PC-9 (cell line): ENCODE measurements around the gene ZDHHC11. TPM values are rescaled to one million over a fixed set of nuclear protein-coding genes. Genes with fewer than 3 reads are reported as not detected.
A peak's percentile ranks its signal among the peaks of the same experiment; 100 is the strongest.

Experiments used
- BruUV-seq: library from RNA; stranded (reverse); fragments of 400-500 nt; replicated peaks from 2 replicates; lab custom pipeline; 2021; lab: Mats Ljungman, UMichigan
- CTCF ChIA-PET: fragments of 300-600 bp; sonication (Branson Sonifier 250); formaldehyde crosslinking; loops from one replicate; lab custom pipeline; 2022; ENCODE audit warnings: antibody characterized with exemption; lab: Charles Lee
- POLR2A ChIA-PET: fragments of 300-600 bp; sonication (Branson Sonifier 250); formaldehyde crosslinking; loops from one replicate; lab custom pipeline; 2022; ENCODE audit warnings: antibody characterized with exemption; ENCODE audit not compliant: unreplicated experiment; lab: Charles Lee
- DNase-seq, 2 experiments: peaks; one replicate each; pipeline versions ENCODE4 v3.0.0 to v3.0.0-alpha.2; 2015 to 2022; ENCODE audit warnings: mixed read lengths in 1 of 2
- H2AFZ ChIP-seq: fragments of 200-600 bp; sonication (generic); 2 replicates; pipeline ENCODE4 v1.8.1; 2017; ENCODE audit warnings: antibody characterized with exemption
- H3F3A ChIP-seq: fragments of 200-600 bp; sonication (generic); 2 replicates; pipeline ENCODE4 v1.8.1; 2017; ENCODE audit warnings: antibody characterized with exemption, mild to moderate bottlenecking, low read depth; ENCODE audit not compliant: insufficient read depth
- H3K27ac ChIP-seq: fragments of 200-600 bp; sonication (generic); 2 replicates; pipeline ENCODE4 v1.6.1; 2016; ENCODE audit warnings: mixed run types
- H3K27me3 ChIP-seq: fragments of 200-600 bp; sonication (generic); 2 replicates; pipeline ENCODE4 v1.6.1; 2016; ENCODE audit warnings: low read depth, mixed run types; ENCODE audit not compliant: insufficient read depth
- H3K36me3 ChIP-seq: fragments of 200-600 bp; sonication (generic); 2 replicates; pipeline ENCODE4 v1.6.1; 2016; ENCODE audit warnings: low read depth, mixed run types
- H3K4me1 ChIP-seq: fragments of 200-600 bp; sonication (generic); replicated peaks from 2 replicates; pipeline ENCODE4 v1.6.1; 2016; ENCODE audit warnings: mixed run types; ENCODE audit not compliant: insufficient read depth
- H3K4me2 ChIP-seq: fragments of 200-600 bp; sonication (generic); 2 replicates; pipeline ENCODE4 v1.6.1; 2017; ENCODE audit warnings: mixed run types
- H3K4me3 ChIP-seq: fragments of 200-600 bp; sonication (generic); 2 replicates; pipeline ENCODE4 v1.6.1; 2016; ENCODE audit warnings: mixed run types
- H3K79me2 ChIP-seq: fragments of 200-600 bp; sonication (generic); 2 replicates; pipeline ENCODE4 v1.6.1; 2017; ENCODE audit warnings: low read depth, mixed run types
- H3K9me2 ChIP-seq: fragments of 200-600 bp; sonication (generic); 2 replicates; pipeline ENCODE4 v1.8.1; 2017; ENCODE audit warnings: mild to moderate bottlenecking; ENCODE audit not compliant: insufficient read depth
- H3K9me3 ChIP-seq: fragments of 200-600 bp; sonication (generic); 2 replicates; pipeline ENCODE4 v1.8.1; 2016; ENCODE audit warnings: low read depth; ENCODE audit not compliant: insufficient read depth
- H4K20me1 ChIP-seq: fragments of 200-600 bp; sonication (generic); 2 replicates; pipeline ENCODE4 v1.8.1; 2017; ENCODE audit not compliant: insufficient read depth
- CTCF ChIP-seq: fragments of 200-600 bp; sonication (generic); conservative IDR thresholded peaks from 2 replicates; pipeline ENCODE4 v1.6.1; 2017; ENCODE audit warnings: mixed run types, antibody characterized with exemption, mild to moderate bottlenecking, moderate library complexity
- EZH2 ChIP-seq: fragments of 200-600 bp; sonication (generic); IDR thresholded peaks from 2 replicates; pipeline ENCODE4 v1.8.0; 2017; ENCODE audit warnings: antibody characterized with exemption, low read depth
- intact Hi-C: fragments of 100-400 bp; cut with micrococcal nuclease; formaldehyde crosslinking; loops from one replicate; pipeline ENCODE4 v1.10.0; 2022; ENCODE audit not compliant: unreplicated experiment
- total RNA-seq: library from RNA; stranded (reverse); gene quantifications from 2 replicates; pipeline ENCODE4 v1.2.3, GENCODE V29; 2021

The ZDHHC11 gene
- total RNA-seq, 1 experiment from 2014 or later: 13.1 TPM

- no TSS peak for BruUV-seq
- POLR2A ChIA-PET: interaction anchor here (0.5 to 0.8 kb wide), 3 partner anchors 259 to 908 kb away, joined by 3 to 4 read pairs (median 4); no protein-coding TSS in a partner anchor
- peaks cover 65% of the 10 kb centered on the region for H3K79me2 ChIP-seq
- H3K4me3 ChIP-seq: peak within 1 kb of the TSS; percentile 64
- no peaks in the 10 kb centered on the region for H3K27me3 ChIP-seq
- H3F3A ChIP-seq: no peaks in the 10 kb centered on the region; the same call in 1 of the 2 replicates
- intact Hi-C loops: loop anchor here (1.0 to 5.0 kb wide), 2 partner anchors 221 to 280 kb away; partner anchors contain the start of gene CEP72
- peak within 1 kb of the TSS; percentile 98 for H3K4me2 ChIP-seq
- no peaks in the 10 kb centered on the region for H3K9me3 ChIP-seq
- H2AFZ ChIP-seq: peak within 1 kb of the TSS; percentile 87
- no peak for TF ChIP-seq EZH2
- TF ChIP-seq CTCF: peak; percentile 27; the same call in 1 of the 2 replicates
- H3K27ac ChIP-seq: peak within 1 kb of the TSS; percentile 44
- DNase-seq: peak; percentile 78 to 97
- peaks cover 18% of the 10 kb centered on the region for H3K4me1 ChIP-seq
- peaks cover 30% of the 10 kb centered on the region for H3K36me3 ChIP-seq
- no peaks in the 10 kb centered on the region; the same call in none of the 2 replicates for H4K20me1 ChIP-seq
- no peaks in the 10 kb centered on the region for H3K9me2 ChIP-seq
- CTCF ChIA-PET: interaction anchor here (0.6 to 1.4 kb wide), 4 partner anchors 223 to 576 kb away, joined by 3 to 4 read pairs (median 4); no protein-coding TSS in a partner anchor
These were observed 41.8 kb upstream of the ZDHHC11 start, which contains the start of the genes BRD9 and TRIP13 for GRCh38 chr5:892394-893136. TSS of gene BRD9 (minus strand) at chr5:892801. CDS start at chr5:892657, 144 bp downstream. TSS of gene TRIP13 (plus strand) at chr5:892884. CDS start at chr5:892999, 115 bp downstream.

- peak in 1 of 2 experiments; percentile 48 for DNase-seq
- no peak for TF ChIP-seq CTCF
- no peak for TF ChIP-seq EZH2
- Histone ChIP-seq H3K4me1 (peaks cover 18% of the 10 kb centered on the region), H2AFZ (peak overlapping the region; percentile 87), H3K9me3 (no peaks in the 10 kb centered on the region), H3K9me2 (no peaks in the 10 kb centered on the region), H3K4me3 (peak overlapping the region; percentile 64), H3K4me2 (peak overlapping the region; percentile 98), H3F3A (no peaks in the 10 kb centered on the region; the same call in 1 of the 2 replicates), H3K27ac (peak overlapping the region; percentile 44), H3K36me3 (peaks cover 36% of the 10 kb centered on the region), H3K79me2 (peaks cover 64% of the 10 kb centered on the region), H4K20me1 (no peaks in the 10 kb centered on the region; the same call in none of the 2 replicates), H3K27me3 (no peaks in the 10 kb centered on the region)
- no TSS peak for BruUV-seq
- POLR2A ChIA-PET: interaction anchor here (0.6 kb wide), 1 partner anchor 258 kb away, joined by 3 read pairs; no protein-coding TSS in a partner anchor
- CTCF ChIA-PET: interaction anchor here (1.0 to 1.4 kb wide), 2 partner anchors 418 to 575 kb away, joined by 3 to 4 read pairs; no protein-coding TSS in a partner anchor
- intact Hi-C loops: loop anchor here (1.0 to 5.0 kb wide), 2 partner anchors 221 to 280 kb away; partner anchors contain the start of gene CEP72
These were observed 41.1 kb upstream of the ZDHHC11 start for GRCh38 chr5:891837-892393.
